Fibroblast of skin of right biceps (primary cell): Measurements from ENCODE around the gene PDGFRB.
A peak's percentile ranks its signal among the peaks of the same experiment; 100 is the strongest.

ENCODE experiments used
- DNase-seq: peaks from one replicate; pipeline ENCODE4 v3.0.0-alpha.2; 2013

Gene PDGFRB

GRCh38 chr5:150181766-150182545 lies 26.3 kb upstream of the PDGFRB start:
- DNase-seq = no peak

GRCh38 chr5:150181027-150181426 lies 25.4 kb upstream of the PDGFRB start:
- peak; percentile 49 for DNase-seq

- no peak for DNase-seq
Measured at GRCh38 chr5:150180241-150181026, 24.8 kb upstream of the PDGFRB start.

DNA sequence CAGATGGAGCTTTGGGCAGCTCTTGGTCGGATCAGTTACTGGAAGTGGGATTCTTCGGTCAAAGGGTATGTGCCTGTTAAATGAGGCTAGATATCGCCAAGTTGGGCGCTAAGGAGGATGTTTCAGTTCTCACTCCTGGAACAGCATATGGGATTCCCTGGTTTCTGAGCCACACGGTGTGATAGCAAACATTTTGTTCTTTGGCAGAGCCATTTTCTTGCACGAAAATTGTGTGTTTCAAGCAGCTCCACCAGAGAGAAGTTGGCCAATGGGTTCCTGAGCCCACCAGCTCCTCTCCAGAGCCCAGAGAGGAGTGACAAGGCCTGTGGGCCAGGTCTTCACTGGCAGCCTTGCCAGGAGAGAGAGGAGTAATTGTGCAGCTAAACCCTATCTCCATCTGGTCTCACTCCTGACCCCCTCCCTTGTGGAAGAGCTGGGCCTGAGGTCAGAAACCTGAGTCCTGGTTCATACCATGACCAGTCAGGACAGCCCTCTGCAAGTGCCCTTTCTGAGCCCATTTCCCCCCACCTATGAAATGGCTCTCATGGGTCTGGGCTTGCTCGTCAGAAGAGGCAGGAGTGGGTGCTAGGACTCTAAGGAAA lies 23.5 kb upstream of the PDGFRB start:
- DNase-seq = no peak

DNA sequence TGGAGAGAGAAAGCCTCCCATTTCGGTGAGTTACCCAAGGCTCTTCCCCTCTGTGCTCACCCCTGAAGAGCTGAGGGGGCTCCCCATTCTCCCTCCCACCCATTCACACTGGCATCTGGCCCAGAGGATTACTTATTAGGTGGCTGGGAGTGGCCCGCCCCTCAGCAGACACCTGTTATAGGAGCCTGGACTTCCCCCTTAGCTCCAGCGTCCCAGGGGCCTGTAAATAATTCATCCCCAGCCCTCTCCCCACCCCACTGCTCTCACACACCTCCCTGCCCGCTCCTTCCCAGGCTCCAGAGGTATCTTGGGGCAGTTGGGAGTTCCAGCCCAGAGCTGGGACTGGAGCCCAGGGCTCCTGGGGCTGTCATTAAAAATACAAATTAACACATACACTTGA lies 22.6 kb upstream of the PDGFRB start:
- no peak for DNase-seq

DNA sequence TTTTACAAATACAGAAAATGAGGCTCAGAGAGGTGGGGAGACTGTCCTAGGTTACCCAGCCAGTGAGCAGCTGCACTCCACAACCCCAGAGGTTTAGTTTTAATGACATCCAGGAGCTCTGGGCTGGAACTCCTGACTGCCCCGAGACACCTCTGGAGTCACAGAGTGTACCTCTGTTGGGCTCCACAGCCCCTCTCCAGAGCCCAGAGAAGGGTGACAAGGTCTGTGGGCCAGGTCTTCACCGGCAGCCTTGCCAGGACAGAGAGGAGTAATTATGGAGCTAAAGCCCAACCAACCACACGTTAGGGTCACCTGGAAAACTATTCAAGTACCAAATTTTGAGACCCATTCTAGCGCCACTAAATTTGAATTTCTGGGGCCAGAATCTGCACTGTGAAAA lies 22.1 kb upstream of the PDGFRB start:
- no peak for DNase-seq

GRCh38 chr5:150176745-150177477 lies 21.3 kb upstream of the PDGFRB start:
- no peak for DNase-seq

DNA sequence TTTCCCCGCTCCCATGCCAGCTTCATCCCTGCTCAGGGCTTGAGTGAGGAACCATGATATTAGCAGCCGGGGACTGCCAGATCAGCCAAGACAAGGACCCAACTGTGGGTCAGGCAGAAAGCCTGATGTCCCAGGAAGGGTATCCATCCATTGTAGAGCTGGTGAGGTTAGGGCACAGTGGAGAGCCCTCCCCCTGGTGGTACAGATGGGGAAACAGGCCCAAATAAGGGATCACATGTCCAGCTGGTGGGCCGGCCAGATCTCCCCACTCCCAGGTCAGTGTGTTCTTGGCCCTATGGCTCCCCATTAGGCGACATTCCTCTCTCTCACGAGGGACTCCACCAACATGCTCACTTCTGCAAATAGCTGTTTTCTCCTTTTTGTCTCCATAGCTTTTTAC lies 19.9 kb upstream of the PDGFRB start:
- peak; percentile 43 for DNase-seq

- no peak for DNase-seq
Measured at GRCh38 chr5:150175076-150175475, 19.4 kb upstream of the PDGFRB start.

DNA sequence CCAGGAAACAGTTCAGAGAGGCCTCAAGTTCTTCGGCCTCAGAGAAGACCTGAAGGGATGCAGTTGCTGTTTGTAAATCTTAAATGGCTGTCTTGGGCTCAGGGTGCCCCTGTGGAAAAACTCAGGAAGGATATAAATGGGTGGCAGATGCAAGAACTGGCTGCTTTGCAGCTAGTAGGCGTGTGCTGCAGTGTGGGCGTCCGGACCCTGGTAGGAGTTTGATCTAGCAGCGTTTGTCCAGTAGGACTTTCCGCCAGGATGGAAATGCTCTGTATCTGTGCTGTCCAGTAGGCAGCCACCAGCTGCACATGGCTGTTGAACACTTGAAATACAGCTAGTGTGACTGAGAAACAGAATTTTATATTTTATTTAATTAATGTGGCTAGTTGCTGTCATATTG lies 18.6 kb upstream of the PDGFRB start:
- no peak for DNase-seq

- no peak for DNase-seq
Measured at GRCh38 chr5:150173161-150173560, 17.5 kb upstream of the PDGFRB start.

GRCh38 chr5:150172556-150172955 lies 16.9 kb upstream of the PDGFRB start:
- no peak for DNase-seq

DNA sequence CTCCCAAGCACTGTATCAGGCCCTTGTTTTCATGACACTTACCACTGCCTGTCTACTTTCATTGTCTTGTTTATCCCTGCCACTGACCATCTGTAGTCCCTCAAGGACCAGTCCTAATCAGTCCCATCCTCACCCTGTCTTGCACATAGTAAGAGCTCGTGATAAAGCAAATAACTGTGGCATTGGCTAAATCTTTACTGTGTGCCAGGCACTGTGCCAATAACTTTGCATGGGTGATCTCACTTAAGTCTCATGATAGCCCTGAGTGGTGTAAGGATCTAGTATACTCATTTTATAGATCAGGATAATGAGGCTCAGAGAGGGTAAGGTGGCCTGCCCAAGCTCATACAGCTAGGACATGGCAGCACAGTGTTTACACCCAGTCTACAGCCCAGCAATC lies 16.5 kb upstream of the PDGFRB start:
- peak; percentile 28 for DNase-seq

DNA sequence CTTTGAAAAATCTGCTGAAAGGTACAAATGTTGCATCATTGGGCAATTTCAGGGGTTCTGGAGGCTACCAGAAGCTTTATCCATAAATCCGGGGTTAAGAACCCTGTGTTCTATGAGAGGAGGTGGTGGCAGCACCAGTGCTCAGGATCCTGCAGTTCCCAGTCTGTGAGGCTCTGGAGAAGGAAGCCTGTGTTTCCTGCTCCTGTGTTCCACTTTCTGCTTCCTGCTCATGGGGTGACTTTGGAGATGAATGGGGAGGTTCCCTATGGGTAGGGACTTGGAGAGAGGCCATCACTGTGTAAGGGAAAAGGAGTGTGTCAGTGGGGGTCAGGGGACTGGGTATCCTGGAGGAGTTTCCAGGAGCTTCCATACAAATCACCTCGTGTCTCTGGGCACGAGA lies 13.2 kb upstream of the PDGFRB start:
- no peak for DNase-seq

- DNase-seq = no peak
Measured at GRCh38 chr5:150167908-150168307, 12.3 kb upstream of the PDGFRB start.

- no peak for DNase-seq
Measured at GRCh38 chr5:150167512-150167850, 11.8 kb upstream of the PDGFRB start.

GRCh38 chr5:150166650-150167511 lies 11.2 kb upstream of the PDGFRB start, which contains the start of gene CDX1:
CDX1 (plus strand) TSS chr5:150166778; CDS start chr5:150166877, 99 bp downstream.
- no peak for DNase-seq

GRCh38 chr5:150166037-150166649 lies 10.5 kb upstream of the PDGFRB start:
- DNase-seq = no peak

DNA sequence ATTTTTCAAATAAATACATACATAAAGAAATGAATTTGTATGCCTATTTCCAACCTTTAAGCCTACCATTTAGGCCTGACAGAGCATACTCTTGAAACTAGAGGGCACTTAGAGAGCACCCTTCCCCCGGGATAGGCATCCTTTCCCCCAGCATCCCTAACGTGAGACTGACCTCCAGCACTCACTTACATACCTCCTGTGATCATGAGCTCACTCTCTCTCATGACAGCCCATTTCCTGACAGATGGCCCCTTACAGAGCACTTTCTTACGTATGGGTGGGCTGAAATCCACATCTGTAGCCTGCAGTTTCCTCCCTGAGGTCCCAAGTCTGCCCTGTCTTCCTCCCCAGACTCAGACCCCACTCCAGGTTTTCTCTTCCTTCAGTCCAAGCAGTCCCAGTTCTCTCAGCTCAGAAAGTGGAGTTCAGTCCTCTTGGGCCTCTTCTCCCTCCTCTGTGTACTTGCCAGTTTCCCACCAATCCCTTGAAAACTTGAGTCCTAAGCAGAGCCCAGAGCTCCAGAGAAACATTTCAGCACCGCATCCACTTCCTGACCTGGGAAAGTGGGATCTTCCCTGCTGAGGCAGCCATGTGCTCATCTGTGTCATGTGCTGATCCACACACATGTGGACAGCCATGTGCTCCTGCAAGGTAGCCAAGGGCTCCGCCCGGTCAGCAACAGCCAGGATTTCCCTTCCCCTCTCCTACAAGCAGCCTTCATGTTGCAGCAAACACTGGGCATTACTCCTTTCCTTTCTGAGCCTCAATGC lies 8.8 kb upstream of the PDGFRB start:
- no peak for DNase-seq

DNA sequence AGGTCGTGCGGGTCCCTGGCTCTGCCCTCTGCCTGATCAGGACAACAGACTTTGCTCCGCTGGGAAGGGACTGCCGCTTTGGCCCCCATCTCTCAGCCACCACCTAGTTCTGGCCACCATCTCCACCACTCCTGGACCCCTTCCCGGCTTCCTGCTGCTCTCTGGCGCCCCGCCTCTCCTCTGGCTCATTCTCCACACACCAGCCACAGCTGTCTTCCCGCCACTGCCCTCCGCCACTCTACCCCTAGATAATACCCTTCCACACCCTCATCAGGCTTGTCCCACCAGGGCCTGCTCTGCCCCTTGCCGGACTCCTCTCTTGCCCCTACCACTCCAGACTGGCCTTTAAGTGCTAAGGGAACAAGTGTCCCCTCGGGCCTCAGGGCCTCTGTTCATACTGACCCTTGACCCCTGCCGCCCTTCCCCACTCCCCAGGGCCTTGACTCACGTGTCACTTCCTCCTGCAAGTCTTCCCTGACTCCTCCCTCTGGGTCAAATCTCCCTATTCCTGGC lies 8.0 kb upstream of the PDGFRB start:
- DNase-seq = no peak

GRCh38 chr5:150163035-150163434 lies 7.4 kb upstream of the PDGFRB start:
- DNase-seq = no peak
